Stimulated activated CD8-positive, alpha-beta memory T cell treated with anti-CD3 and anti-CD28 coated beads, Interleukin-12 subunit alpha, Interleukin-12 subunit beta, amount 100 ng/mL, for 4 hours (primary cell): ENCODE data around the gene HS6ST1.
A peak's percentile ranks its signal among the peaks of the same experiment; 100 is the strongest.

Experiments used
- DNase-seq: peaks from one replicate; pipeline ENCODE4 v3.0.0-alpha.2; 2020; ENCODE audit warnings: low read depth

Gene HS6ST1

GRCh38 chr2:128318776-128319464, at the start of gene HS6ST1:
Gene HS6ST1, minus strand, starts transcription at chr2:128318868. Its CDS starts 305 bp downstream, at chr2:128318563.
- peak; percentile 83 for DNase-seq

GRCh38 chr2:128367601-128368359, 49.1 kb upstream of the HS6ST1 start:
- no peak for DNase-seq

GRCh38 chr2:128366713-128367511, 48.2 kb upstream of the HS6ST1 start:
- no peak for DNase-seq

GRCh38 chr2:128365217-128365905, 46.7 kb upstream of the HS6ST1 start:
- DNase-seq = no peak

- no peak for DNase-seq
Observed at GRCh38 chr2:128364441-128364911, 45.8 kb upstream of the HS6ST1 start.

- DNase-seq = no peak
Observed at GRCh38 chr2:128363934-128364361, 45.3 kb upstream of the HS6ST1 start.

GRCh38 chr2:128362889-128363228, 44.2 kb upstream of the HS6ST1 start:
- no peak for DNase-seq

GRCh38 chr2:128362176-128362888, 43.7 kb upstream of the HS6ST1 start:
- no peak for DNase-seq

GRCh38 chr2:128361376-128362131, 42.9 kb upstream of the HS6ST1 start:
- no peak for DNase-seq

GRCh38 chr2:128360711-128361110, 42.0 kb upstream of the HS6ST1 start:
- DNase-seq = no peak

GRCh38 chr2:128359841-128360240, 41.2 kb upstream of the HS6ST1 start:
- no peak for DNase-seq

- no peak for DNase-seq
Observed at GRCh38 chr2:128358941-128359731, 40.5 kb upstream of the HS6ST1 start.

- no peak for DNase-seq
Observed at GRCh38 chr2:128357506-128358370, 39.1 kb upstream of the HS6ST1 start.

GRCh38 chr2:128356127-128356526, 37.5 kb upstream of the HS6ST1 start:
- DNase-seq = no peak

- no peak for DNase-seq
Observed at GRCh38 chr2:128354726-128355470, 36.2 kb upstream of the HS6ST1 start.

- DNase-seq = no peak
Observed at GRCh38 chr2:128354161-128354560, 35.5 kb upstream of the HS6ST1 start.

GRCh38 chr2:128350736-128351135, 32.1 kb upstream of the HS6ST1 start:
- no peak for DNase-seq

- no peak for DNase-seq
Observed at GRCh38 chr2:128348701-128349100, 30.0 kb upstream of the HS6ST1 start.
